Measurements from ENCODE around the gene TBX20.
"Not testable (repeated sequence)": the region's sequence is repeated elsewhere in the genome, so short reads cannot be mapped to it uniquely, and the experiment has no call there.

GRCh38 chr7:35190146-35190773 lies 63.6 kb downstream of the TBX20 start:
- not testable (repeated sequence) for TF ChIP-seq EZH2 (IDR thresholded peaks at IDR 0.05; ENCODE audit: insufficient read depth, poor library complexity, severe bottlenecking); EZH2phosphoT487 (IDR thresholded peaks at IDR 0.05; ENCODE audit: insufficient read depth, low read depth)
